RWPE1 (cell line): ENCODE data around the gene FAM200A.
A peak's percentile ranks its signal among the peaks of the same experiment; 100 is the strongest.
"Not testable (repeated sequence)": the region's sequence is repeated elsewhere in the genome, so short reads cannot be mapped to it uniquely, and the experiment has no call there.

Experiments
- CTCF ChIA-PET: fragments of 350-600 bp; sonication (Branson Sonifier 250); formaldehyde crosslinking; extraction: SDS; loops from one replicate; lab custom pipeline; 2021; lab: Yijun Ruan, JAX
- POLR2A ChIA-PET: fragments of 400-600 bp; formaldehyde crosslinking; extraction: SDS; loops from one replicate; lab custom pipeline; 2020; ENCODE audit warnings: antibody characterized with exemption; ENCODE audit not compliant: low non-redundant PET; lab: Yijun Ruan, JAX
- DNase-seq: peaks from one replicate; pipeline ENCODE4 v3.0.0; 2012; ENCODE audit warnings: low spot score
- H3K27ac ChIP-seq: fragments of 450-650 bp; 2 replicates; pipeline ENCODE4 v1.5.1; 2017
- TF ChIP-seq, protein P1 (sequence below): fragments of 450-650 bp; conservative IDR thresholded peaks from 2 replicates; pipeline ENCODE4 v1.5.1; 2017; ENCODE audit warnings: low read depth, mild to moderate bottlenecking

The FAM200A gene

DNA sequence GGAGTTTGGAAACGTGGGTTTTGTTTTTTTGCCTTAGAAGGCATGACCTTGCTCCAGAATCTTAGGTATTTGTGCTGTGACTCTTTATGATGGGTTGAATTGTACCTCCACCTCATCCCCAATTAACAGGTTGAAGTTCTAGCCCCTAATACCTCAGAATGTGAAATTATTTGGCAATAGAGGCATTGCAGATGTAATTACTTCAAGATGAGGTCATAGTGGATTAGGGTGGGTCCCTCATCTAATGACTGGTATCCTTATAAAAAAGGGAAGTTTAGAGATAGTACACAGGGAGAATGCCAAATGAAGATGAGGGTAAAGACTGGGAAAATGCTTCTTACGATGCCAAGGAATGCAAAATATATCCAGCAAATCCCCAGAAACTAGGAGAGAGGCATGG lies 3.0 kb upstream of the FAM200A start:
- CTCF ChIA-PET: interaction anchor here (0.7 kb wide), 1 partner anchor 59 kb away, joined by 7 read pairs; no protein-coding TSS in a partner anchor
- POLR2A ChIA-PET: no interaction called here
- no peak for DNase-seq
- no peak overlapping the region for H3K27ac ChIP-seq
- TF ChIP-seq, protein P1, sequence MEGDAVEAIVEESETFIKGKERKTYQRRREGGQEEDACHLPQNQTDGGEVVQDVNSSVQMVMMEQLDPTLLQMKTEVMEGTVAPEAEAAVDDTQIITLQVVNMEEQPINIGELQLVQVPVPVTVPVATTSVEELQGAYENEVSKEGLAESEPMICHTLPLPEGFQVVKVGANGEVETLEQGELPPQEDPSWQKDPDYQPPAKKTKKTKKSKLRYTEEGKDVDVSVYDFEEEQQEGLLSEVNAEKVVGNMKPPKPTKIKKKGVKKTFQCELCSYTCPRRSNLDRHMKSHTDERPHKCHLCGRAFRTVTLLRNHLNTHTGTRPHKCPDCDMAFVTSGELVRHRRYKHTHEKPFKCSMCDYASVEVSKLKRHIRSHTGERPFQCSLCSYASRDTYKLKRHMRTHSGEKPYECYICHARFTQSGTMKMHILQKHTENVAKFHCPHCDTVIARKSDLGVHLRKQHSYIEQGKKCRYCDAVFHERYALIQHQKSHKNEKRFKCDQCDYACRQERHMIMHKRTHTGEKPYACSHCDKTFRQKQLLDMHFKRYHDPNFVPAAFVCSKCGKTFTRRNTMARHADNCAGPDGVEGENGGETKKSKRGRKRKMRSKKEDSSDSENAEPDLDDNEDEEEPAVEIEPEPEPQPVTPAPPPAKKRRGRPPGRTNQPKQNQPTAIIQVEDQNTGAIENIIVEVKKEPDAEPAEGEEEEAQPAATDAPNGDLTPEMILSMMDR: no peak

DNA sequence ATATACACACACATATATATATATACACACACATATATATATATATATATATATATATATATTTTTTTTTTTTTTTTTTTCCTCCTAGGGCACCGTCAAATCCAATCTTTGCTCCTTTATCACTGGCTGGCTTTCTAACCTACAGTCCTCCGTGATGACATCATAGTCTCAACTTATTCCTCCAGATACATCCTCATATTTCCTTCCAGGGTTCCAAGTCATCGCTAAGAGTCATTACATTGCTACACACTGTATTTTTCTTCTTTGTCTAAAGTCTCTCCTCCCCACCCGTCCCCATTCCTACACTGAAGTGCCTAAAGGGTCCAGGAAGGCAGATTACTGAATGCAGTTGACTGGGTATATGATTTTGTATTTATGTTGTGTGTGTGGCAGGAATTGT lies 1.1 kb upstream of the FAM200A start:
- POLR2A ChIA-PET: no interaction called here
- no peak for DNase-seq
- TF ChIP-seq, protein P1: no peak
- no peak overlapping the region for H3K27ac ChIP-seq
- CTCF ChIA-PET: interaction anchor here (0.6 kb wide), 1 partner anchor 44 kb away, joined by 4 read pairs; no protein-coding TSS in a partner anchor

DNA sequence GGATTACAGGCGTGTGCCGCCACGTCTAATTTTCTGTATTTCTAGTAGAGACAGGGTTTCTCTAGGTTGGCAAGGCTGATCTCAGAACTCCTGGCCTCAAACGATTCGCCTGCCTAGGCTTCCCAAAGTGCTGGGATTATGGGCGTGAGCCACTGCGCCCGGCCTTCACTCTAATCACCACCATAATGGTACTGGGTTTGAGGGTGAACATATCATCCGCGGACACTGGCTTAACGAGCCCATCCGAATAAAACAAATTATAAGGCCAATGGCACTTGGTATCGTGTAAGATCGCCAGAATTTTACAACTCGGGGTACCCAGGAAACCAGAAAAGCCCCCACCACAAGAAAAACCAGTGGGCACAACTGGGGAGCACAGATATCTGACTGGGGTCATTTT lies 580 bp downstream of the FAM200A start:
- H3K27ac ChIP-seq: peak overlapping the region; percentile 74
- TF ChIP-seq, protein P1: no peak
- POLR2A ChIA-PET: interaction anchor here (0.8 kb wide), 1 partner anchor 47 kb away, joined by 3 read pairs; the partner anchor contains the start of gene ZKSCAN5
- peak; percentile 20 for DNase-seq
- CTCF ChIA-PET: no interaction called here

DNA sequence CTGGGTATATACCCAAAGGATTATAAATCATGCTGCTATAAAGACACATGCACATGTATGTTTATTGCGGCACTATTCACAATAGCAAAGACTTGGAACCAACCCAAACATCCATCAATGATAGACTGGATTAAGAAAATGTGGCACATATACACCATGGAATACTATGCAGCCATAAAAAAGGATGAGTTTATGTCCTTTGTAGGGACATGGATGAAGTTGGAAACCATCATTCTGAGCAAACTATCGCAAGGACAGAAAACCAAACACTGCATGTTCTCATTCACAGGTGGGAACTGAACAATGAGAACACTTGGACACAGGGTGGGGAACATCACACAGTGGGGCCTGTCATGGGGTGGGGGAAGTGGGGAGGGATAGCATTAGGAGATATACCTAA lies 2.4 kb downstream of the FAM200A start:
- H3K27ac ChIP-seq, DNase-seq, POLR2A ChIA-PET, CTCF ChIA-PET: not testable (repeated sequence)

- POLR2A ChIA-PET, DNase-seq, H3K27ac ChIP-seq, CTCF ChIA-PET: not testable (repeated sequence)
These were observed 6.6 kb downstream of the FAM200A start for GRCh38 chr7:99545308-99545707.

DNA sequence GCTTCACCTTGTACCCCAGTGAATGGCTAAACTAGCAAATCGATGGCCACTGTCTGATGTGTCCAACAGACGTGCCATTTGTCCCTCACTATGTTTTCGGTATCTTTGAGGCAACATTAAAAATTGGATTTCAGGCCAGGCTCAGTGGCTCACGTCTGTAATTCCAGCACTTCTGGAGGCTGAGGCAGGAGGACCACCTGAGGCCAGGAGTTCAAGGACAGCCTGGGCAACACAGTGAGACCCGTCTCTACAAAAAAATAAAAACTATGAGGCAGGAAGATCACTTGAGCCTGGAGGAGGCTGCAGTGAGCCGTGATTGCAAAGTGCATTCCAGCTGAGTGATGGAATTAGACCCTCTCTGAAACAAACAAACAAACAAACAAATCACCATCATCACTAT lies 8.0 kb downstream of the FAM200A start:
- DNase-seq: no peak
- no peak overlapping the region for H3K27ac ChIP-seq
- CTCF ChIA-PET: no interaction called here
- TF ChIP-seq, protein P1: no peak
- POLR2A ChIA-PET: no interaction called here

DNA sequence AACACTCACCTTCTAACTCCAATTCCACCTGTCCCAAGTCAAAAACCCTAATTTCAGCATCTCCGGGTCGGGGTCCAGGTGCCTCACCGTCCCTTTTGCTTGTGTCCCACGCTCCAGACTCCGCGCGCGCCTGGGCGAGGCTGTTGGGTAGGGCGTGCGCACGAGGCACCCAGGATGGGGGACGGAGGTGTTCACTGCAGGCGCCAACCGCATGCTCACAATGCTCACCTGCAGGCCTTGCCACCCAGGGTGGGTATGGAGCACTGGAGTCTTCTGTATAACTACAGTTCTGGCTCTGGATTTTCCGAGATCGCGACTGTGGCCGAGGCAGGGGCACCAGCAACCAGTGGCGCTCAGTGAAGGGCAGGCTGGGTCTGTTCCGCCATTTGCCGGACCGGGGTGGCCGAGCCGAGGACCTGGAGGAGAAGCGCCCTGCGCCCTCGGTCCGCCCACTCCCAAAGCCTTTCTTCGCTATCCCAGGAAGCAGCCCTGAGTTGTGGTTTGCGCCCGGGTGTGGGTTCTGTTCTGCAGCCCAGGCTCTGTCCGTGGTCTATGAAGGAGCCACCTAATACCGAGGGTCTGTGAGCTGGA lies 8.7 kb downstream of the FAM200A start:
- H3K27ac ChIP-seq: no peak overlapping the region
- no peak for DNase-seq
- POLR2A ChIA-PET: no interaction called here
- TF ChIP-seq, protein P1: no peak
- CTCF ChIA-PET: no interaction called here
